GM12878 (cell line): ENCODE results near the gene ZFHX2. TPM values are rescaled to one million over a fixed set of nuclear protein-coding genes. Genes with fewer than 3 reads are reported as not detected.

Experiments used
- ATAC-seq: fragments of 200-7000 bp; cut with Tn5 transposase; 3 replicates; pipeline ENCODE4 v1.9.1; 2020; ENCODE audit warnings: mild to moderate bottlenecking, moderate library complexity
- BruUV-seq: library from RNA; stranded (reverse); fragments of 400-500 nt; replicated peaks from 2 replicates; lab custom pipeline; 2021; lab: Mats Ljungman, UMichigan
- CTCF ChIA-PET: fragments of 300-600 bp; sonication (Branson Sonifier 250); formaldehyde crosslinking; extraction: SDS; loops from one replicate; lab custom pipeline; 2021; ENCODE audit warnings: inconsistent platforms; lab: Yijun Ruan, JAX
- POLR2A ChIA-PET: fragments of 350-600 bp; formaldehyde crosslinking; extraction: SDS; loops from one replicate; lab custom pipeline; 2021; ENCODE audit warnings: inconsistent platforms; lab: Charles Lee
- RAD21 ChIA-PET: fragments of 300-600 bp; sonication (Branson Sonifier 250); formaldehyde crosslinking; loops from one replicate; lab custom pipeline; 2023; ENCODE audit warnings: antibody characterized with exemption; ENCODE audit not compliant: unreplicated experiment; lab: Charles Lee
- SMC1A ChIA-PET: fragments of 300-600 bp; sonication (Branson Sonifier 250); formaldehyde crosslinking; loops from one replicate; lab custom pipeline; 2023; ENCODE audit not compliant: unreplicated experiment, uncharacterized antibody; lab: Charles Lee
- DNase-seq: peaks from one replicate; pipeline ENCODE4 v3.0.0-alpha.2; 2011; ENCODE audit warnings: low read depth, low spot score
- FAIRE-seq: peaks from 3 replicates; lab custom pipeline; 2011; peaks lifted over from hg19 to GRCh38; lab: Jason Lieb, UNC
- H2AFZ ChIP-seq: 2 replicates; pipeline ENCODE4 v1.6.0; 2011; ENCODE audit warnings: low read depth, low read length, control low read depth; ENCODE audit not compliant: control insufficient read depth
- H3K27ac ChIP-seq: 2 replicates; pipeline ENCODE4 v1.5.1; 2011; ENCODE audit warnings: control low read depth; ENCODE audit not compliant: control insufficient read depth, insufficient read depth
- H3K27me3 ChIP-seq, 2 experiments: replicated peaks in 1 of 2; 2 replicates each; pipeline versions ENCODE4 v1.6.0 to v1.6.1; 2011; ENCODE audit warnings: low read length in 1 of 2; ENCODE audit not compliant: control insufficient read depth in 2 of 2, insufficient read depth in 2 of 2
- H3K36me3 ChIP-seq, 2 experiments: 2 replicates each; pipeline ENCODE4 v1.5.1; 2011; ENCODE audit warnings: low read length in 1 of 2; ENCODE audit not compliant: control insufficient read depth in 2 of 2, insufficient read depth in 2 of 2
- H3K4me1 ChIP-seq: 2 replicates; pipeline ENCODE4 v1.6.1; 2011; ENCODE audit warnings: mild to moderate bottlenecking, low read length, moderate library complexity, mixed read lengths; ENCODE audit not compliant: control insufficient read depth, insufficient read depth
- H3K4me2 ChIP-seq: 2 replicates; pipeline ENCODE4 v1.6.0; 2011; ENCODE audit warnings: control low read depth; ENCODE audit not compliant: control insufficient read depth, insufficient read depth
- H3K4me3 ChIP-seq: fragments of 200-600 bp; sonication (generic); 2 replicates; pipeline ENCODE4 v1.5.1; 2016
- H3K79me2 ChIP-seq: 2 replicates; pipeline ENCODE4 v1.6.0; 2011; ENCODE audit warnings: low read length; ENCODE audit not compliant: control insufficient read depth, insufficient read depth
- H3K9ac ChIP-seq: 2 replicates; pipeline ENCODE4 v1.8.0; 2011; ENCODE audit warnings: low read length, control low read depth, mixed read lengths; ENCODE audit not compliant: control insufficient read depth, insufficient read depth
- H3K9me3 ChIP-seq: replicated peaks from 3 replicates; pipeline ENCODE4 v1.5.1; 2011; ENCODE audit warnings: mild to moderate bottlenecking, low read length; ENCODE audit not compliant: control insufficient read depth, insufficient read depth
- H4K20me1 ChIP-seq: 2 replicates; pipeline ENCODE4 v1.6.0; 2011; ENCODE audit not compliant: control insufficient read depth, insufficient read depth
- FOS ChIP-seq: IDR thresholded peaks from 3 replicates; pipeline ENCODE4 v1.6.1; 2011; ENCODE audit warnings: borderline replicate concordance; ENCODE audit not compliant: insufficient read length; ENCODE audit errors: extremely low read depth
- WGBS: methylation state at CpG from one replicate; pipeline ENCODE4 v1.1.6; 2016; ENCODE audit warnings: low lambda C conversion rate; ENCODE audit not compliant: insufficient replicate concordance, insufficient coverage; ENCODE audit errors: missing lambda C conversion rate; 5-methylcytosine and 5-hydroxymethylcytosine counted together
- in situ Hi-C: fragments of 300-500 bp; cut with MboI; formaldehyde crosslinking; loops from 9 replicates; pipeline ENCODE4 v1.14.3; 2018; ENCODE audit warnings: mixed read lengths
- intact Hi-C: fragments of 100-400 bp; cut with micrococcal nuclease; formaldehyde crosslinking; loops from one replicate; pipeline ENCODE4 v1.14.2; 2022; ENCODE audit not compliant: unreplicated experiment
- polyA plus RNA-seq, 11 experiments: library from polyadenylated mRNA; depleted of rRNA in 4 of 11; unstranded in 6 of 11; stranded (reverse) in 5 of 11; fragments of >200 nt; fragmentation: Nextera tagmentation in 4 of 11; fragmentation: Illumina TruSeq in 1 of 11; extraction: Ambion mirVana in 4 of 11; extraction: Trizol in 1 of 11; gene quantifications; 1 replicate in 1 of 11; 2 replicates in 10 of 11; pipeline versions ENCODE4 v1.2.1 to v1.2.3, GENCODE V29; 2011 to 2016; ENCODE audit warnings: inconsistent platforms in 2 of 11, missing spikeins in 2 of 11, low read depth in 1 of 11
- total RNA-seq, 4 experiments: library from RNA; depleted of rRNA in 3 of 4; stranded (reverse); fragments of >200 nt in 3 of 4; fragmentation: Illumina TruSeq in 1 of 4; extraction: Trizol in 1 of 4; gene quantifications; 2 replicates each; pipeline versions ENCODE4 v1.2.1 to v1.2.3, GENCODE V29; 2013 to 2021
- TF ChIP-seq, protein P1 (sequence below): fragments of 450-650 bp; IDR thresholded peaks from 2 replicates; pipeline ENCODE4 v1.6.1; 2017; ENCODE audit warnings: borderline replicate concordance

Gene ZFHX2
- total and polyA plus RNA-seq, 10 of the 15 experiments (the other 5 are each of a cell fraction or from before 2014, with no cell fraction given) = 0.27 to 2.2 (median 0.55) TPM

- Histone ChIP-seq H2AFZ (no peak overlapping the region), H3K27ac (no peak overlapping the region), H3K9me3 (no peaks in the 10 kb centered on the region), H3K9ac (no peak overlapping the region), H4K20me1 (no peaks in the 10 kb centered on the region), H3K79me2 (no peaks in the 10 kb centered on the region), H3K4me1 (no peaks in the 10 kb centered on the region), H3K27me3 (no peaks in the 10 kb centered on the region), H3K4me3 (no peak overlapping the region), H3K36me3 (no peaks in the 10 kb centered on the region), H3K4me2 (no peak overlapping the region)
- no TSS peak for BruUV-seq
- ATAC-seq (no peak), FAIRE-seq (no peak), DNase-seq (no peak)
- ChIA-PET RAD21 (interaction anchor here (0.6 to 2.3 kb wide), 5 partner anchors 20 to 61 kb away, joined by 3 to 10 read pairs (median 3); no protein-coding TSS in a partner anchor), POLR2A (interaction anchor here (0.7 kb wide), 1 partner anchor 17 kb away, joined by 4 read pairs; the partner anchor contains the start of gene THTPA), CTCF (interaction anchor here (0.8 to 11.4 kb wide), 13 partner anchors 8 to 213 kb away, joined by 3 to 131 read pairs (median 5); partner anchors contain the start of gene AP1G2), SMC1A (interaction anchor here (0.6 to 2.0 kb wide), 6 partner anchors 11 to 63 kb away, joined by 3 to 4 read pairs (median 4); no protein-coding TSS in a partner anchor)
- intact Hi-C loops = loop anchor here (5.0 kb wide), 1 partner anchor 41 kb away; no protein-coding TSS in a partner anchor
- TF ChIP-seq, protein P1, sequence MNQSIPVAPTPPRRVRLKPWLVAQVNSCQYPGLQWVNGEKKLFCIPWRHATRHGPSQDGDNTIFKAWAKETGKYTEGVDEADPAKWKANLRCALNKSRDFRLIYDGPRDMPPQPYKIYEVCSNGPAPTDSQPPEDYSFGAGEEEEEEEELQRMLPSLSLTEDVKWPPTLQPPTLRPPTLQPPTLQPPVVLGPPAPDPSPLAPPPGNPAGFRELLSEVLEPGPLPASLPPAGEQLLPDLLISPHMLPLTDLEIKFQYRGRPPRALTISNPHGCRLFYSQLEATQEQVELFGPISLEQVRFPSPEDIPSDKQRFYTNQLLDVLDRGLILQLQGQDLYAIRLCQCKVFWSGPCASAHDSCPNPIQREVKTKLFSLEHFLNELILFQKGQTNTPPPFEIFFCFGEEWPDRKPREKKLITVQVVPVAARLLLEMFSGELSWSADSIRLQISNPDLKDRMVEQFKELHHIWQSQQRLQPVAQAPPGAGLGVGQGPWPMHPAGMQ = 0 out of 2 replicates have a peak, but pooled peaks have one; percentile 1
- TF ChIP-seq FOS = no peak
- 41% methylated on average over 6 of the region's 7 CpGs for WGBS
- in situ Hi-C loops = no loop called here
These were observed 12.8 kb downstream of the ZFHX2 start for GRCh38 chr14:23538785-23539184.
